HepG2 (cell line): ENCODE results near the gene RPRD2. TPM values are rescaled to one million over a fixed set of nuclear protein-coding genes. Genes with fewer than 3 reads are reported as not detected.

Experiments used
- ATAC-seq: fragments of 200-7000 bp; cut with Tn5 transposase; 3 replicates; pipeline ENCODE4 v1.9.1; 2020; ENCODE audit warnings: mild to moderate bottlenecking, moderate library complexity
- BruUV-seq: library from RNA; stranded (reverse); fragments of 400-500 nt; replicated peaks from 2 replicates; lab custom pipeline; 2021; lab: Mats Ljungman, UMichigan
- CTCF ChIA-PET: fragments of 300-600 bp; formaldehyde crosslinking; extraction: SDS; loops from one replicate; lab custom pipeline; 2021; ENCODE audit warnings: low total read pairs, inconsistent platforms, low intra/inter-chr PET ratio; lab: Yijun Ruan, JAX
- POLR2A ChIA-PET: fragments of 350-600 bp; sonication (Branson Sonifier 250); formaldehyde crosslinking; loops from one replicate; lab custom pipeline; 2020; ENCODE audit warnings: antibody characterized with exemption, inconsistent platforms; lab: Yijun Ruan, JAX
- DNase-seq: peaks from one replicate; pipeline ENCODE4 v3.0.0-alpha.2; 2015; ENCODE audit warnings: low spot score
- FAIRE-seq: peaks from 3 replicates; lab custom pipeline; 2011; peaks lifted over from hg19 to GRCh38; lab: Jason Lieb, UNC
- H2AFZ ChIP-seq: one replicate; pipeline ENCODE4 v1.6.1; 2011; ENCODE audit warnings: low read length, inconsistent platforms
- H3K27ac ChIP-seq: fragments of 300-600 bp; 3 replicates; pipeline ENCODE4 v1.8.0; 2011; ENCODE audit warnings: mixed run types, mild to moderate bottlenecking, mixed read lengths, low read length, inconsistent platforms; ENCODE audit not compliant: insufficient read depth; ENCODE audit errors: extremely low read length
- H3K27me3 ChIP-seq, 2 experiments: fragments of 200-600 bp in 1 of 2; 2 replicates in 1 of 2; 3 replicates in 1 of 2; pipeline versions ENCODE4 v1.6.0 to v1.8.0; 2011; ENCODE audit warnings: low read length in 2 of 2, mild to moderate bottlenecking in 2 of 2, moderate library complexity in 2 of 2, inconsistent platforms in 1 of 2; ENCODE audit not compliant: insufficient read depth in 2 of 2, control insufficient read depth in 1 of 2
- H3K36me3 ChIP-seq, 2 experiments: fragments of 200-600 bp in 1 of 2; replicated peaks in 1 of 2; 2 replicates in 1 of 2; 3 replicates in 1 of 2; pipeline versions ENCODE4 v1.5.1 to v1.8.0; 2011; ENCODE audit warnings: low read length in 2 of 2, inconsistent platforms in 1 of 2; ENCODE audit not compliant: insufficient read depth in 2 of 2, control insufficient read depth in 1 of 2
- H3K4me1 ChIP-seq: 2 replicates; pipeline ENCODE4 v1.5.1; 2012; ENCODE audit warnings: low read length, inconsistent platforms; ENCODE audit not compliant: insufficient read depth
- H3K4me2 ChIP-seq: 2 replicates; pipeline ENCODE4 v1.6.0; 2011; ENCODE audit warnings: low read depth, low read length, inconsistent platforms
- H3K4me3 ChIP-seq, 3 experiments: fragments of 200-600 bp in 1 of 3; sonication (generic), shearing (Covaris generic) in 1 of 3; replicated peaks in 1 of 3; 2 replicates each; pipeline ENCODE4 v1.5.1; 2011 to 2016; ENCODE audit warnings: low read length in 3 of 3, inconsistent platforms in 2 of 3, low read depth in 2 of 3, mild to moderate bottlenecking in 2 of 3, control low read depth in 1 of 3, mixed read lengths in 1 of 3; ENCODE audit not compliant: insufficient read depth in 1 of 3
- H3K79me2 ChIP-seq: one replicate; pipeline ENCODE4 v1.6.1; 2011; ENCODE audit warnings: low read length, inconsistent platforms; ENCODE audit not compliant: insufficient read depth
- H3K9ac ChIP-seq: 2 replicates; pipeline ENCODE4 v1.6.0; 2011; ENCODE audit warnings: mild to moderate bottlenecking, low read depth, low read length, inconsistent platforms; ENCODE audit not compliant: insufficient read depth
- H3K9me3 ChIP-seq: 2 replicates; pipeline ENCODE4 v1.5.1; 2012; ENCODE audit warnings: mild to moderate bottlenecking, low read length
- H4K20me1 ChIP-seq: 2 replicates; pipeline ENCODE4 v1.6.0; 2011; ENCODE audit warnings: inconsistent platforms, mild to moderate bottlenecking, low read length, moderate library complexity; ENCODE audit not compliant: insufficient read depth
- IRF1 ChIP-seq: sonication (generic); formaldehyde crosslinking; IDR thresholded peaks from 2 replicates; pipeline ENCODE4 v1.4.0; 2020; ENCODE audit warnings: low read depth, mild to moderate bottlenecking, missing genetic modification reagents
- KLF9 ChIP-seq: IDR thresholded peaks from 2 replicates; pipeline ENCODE4 v1.6.1; 2016; ENCODE audit warnings: low read depth
- MXI1 ChIP-seq: IDR thresholded peaks from 3 replicates; pipeline ENCODE4 v1.6.1; 2012; ENCODE audit warnings: low read depth, low read length, inconsistent platforms, borderline replicate concordance
- SALL2 ChIP-seq: sonication (generic); formaldehyde crosslinking; IDR thresholded peaks from 2 replicates; pipeline ENCODE4 v1.8.1; 2023; ENCODE audit warnings: mild to moderate bottlenecking, missing genetic modification reagents, inconsistent platforms
- ZBTB14 ChIP-seq: sonication (generic); formaldehyde crosslinking; IDR thresholded peaks from 2 replicates; pipeline ENCODE4 v1.4.0; 2020; ENCODE audit warnings: missing genetic modification reagents
- ZBTB39 ChIP-seq: sonication (generic); formaldehyde crosslinking; IDR thresholded peaks from 2 replicates; pipeline ENCODE4 v1.5.0; 2020; ENCODE audit warnings: missing genetic modification reagents
- ZC3H4 ChIP-seq: sonication (generic); formaldehyde crosslinking; IDR thresholded peaks from 2 replicates; pipeline ENCODE4 v1.4.0; 2020; ENCODE audit warnings: missing genetic modification reagents, borderline replicate concordance
- ZFP82 ChIP-seq: sonication (generic); formaldehyde crosslinking; IDR thresholded peaks from 2 replicates; pipeline ENCODE4 v1.5.1; 2020; ENCODE audit warnings: mild to moderate bottlenecking, missing genetic modification reagents, borderline replicate concordance
- ZIK1 ChIP-seq: sonication (generic); formaldehyde crosslinking; IDR thresholded peaks from 2 replicates; pipeline ENCODE4 v1.5.0; 2020; ENCODE audit warnings: mild to moderate bottlenecking, low read depth, missing genetic modification reagents, borderline replicate concordance
- ZNF121 ChIP-seq: sonication (generic); formaldehyde crosslinking; IDR thresholded peaks from 2 replicates; pipeline ENCODE4 v1.5.0; 2020; ENCODE audit warnings: mild to moderate bottlenecking, missing genetic modification reagents
- ZNF660 ChIP-seq: sonication (generic); formaldehyde crosslinking; IDR thresholded peaks from 2 replicates; pipeline ENCODE4 v1.5.1; 2020; ENCODE audit warnings: mild to moderate bottlenecking, low read depth, missing genetic modification reagents, borderline replicate concordance
- ZSCAN29 ChIP-seq: sonication (generic); formaldehyde crosslinking; conservative IDR thresholded peaks from 2 replicates; pipeline ENCODE4 v1.4.0; 2020; ENCODE audit warnings: mild to moderate bottlenecking, missing genetic modification reagents
- ZSCAN5A ChIP-seq: sonication (generic); formaldehyde crosslinking; IDR thresholded peaks from 2 replicates; pipeline ENCODE4 v1.8.0; 2022; ENCODE audit warnings: mild to moderate bottlenecking, missing genetic modification reagents, borderline replicate concordance
- WGBS: methylation state at CpG from one replicate; pipeline ENCODE4 v1.1.6; 2017; ENCODE audit warnings: low lambda C conversion rate; 5-methylcytosine and 5-hydroxymethylcytosine counted together
- in situ Hi-C: cut with HindIII; loops from 2 replicates; pipeline ENCODE4 v1.10.0; 2017; ENCODE audit warnings: low pct_unique_long_range_greater_than_20kb; ENCODE audit not compliant: extremely low pct_ligation_motif_present
- intact Hi-C: fragments of 100-400 bp; cut with micrococcal nuclease; formaldehyde crosslinking; loops from one replicate; pipeline ENCODE4 v1.10.0; 2022; ENCODE audit not compliant: unreplicated experiment
- polyA plus RNA-seq, 8 experiments: library from polyadenylated mRNA; depleted of rRNA in 3 of 8; stranded (reverse) in 7 of 8; unstranded in 1 of 8; fragments of >200 nt; fragmentation: Illumina TruSeq in 4 of 8; extraction: Trizol in 4 of 8; gene quantifications; 2 replicates each; pipeline versions ENCODE4 v1.2.1 to v1.2.3, GENCODE V29; 2011 to 2016; ENCODE audit warnings: low read depth in 4 of 8, missing spikeins in 1 of 8, mixed read lengths in 1 of 8; ENCODE audit not compliant: insufficient read depth in 1 of 8
- total RNA-seq, 5 experiments: library from RNA; depleted of rRNA; stranded (reverse); fragments of >200 nt; fragmentation: Illumina TruSeq; extraction: Trizol; gene quantifications; 2 replicates each; pipeline ENCODE4 v1.2.3, GENCODE V29; 2016; ENCODE audit warnings: low read depth in 1 of 5

RPRD2 gene
- total and polyA plus RNA-seq, 2 of the 13 experiments (the other 11 are each of a cell fraction or from before 2014, with no cell fraction given), result 8.0 to 8.9 TPM

- TF ChIP-seq ZNF121 (CRISPR knock-in tag) (peak; percentile 80), ZSCAN29 (CRISPR knock-in tag) (no peak), MXI1 (no peak)
- DNase-seq (no peak), FAIRE-seq (no peak), ATAC-seq (no peak)
- Histone ChIP-seq H3K4me1 (peaks cover 79% of the 10 kb centered on the region), H3K4me3 (no peak overlapping the region), H2AFZ (no peak overlapping the region), H3K36me3 (no peaks in the 10 kb centered on the region), H3K27me3 (no peaks in the 10 kb centered on the region), H3K27ac (peak overlapping the region; percentile 37), H3K9me3 (peaks cover 9% of the 10 kb centered on the region; the same call in 1 of the 2 replicates), H3K79me2 (peaks cover 91% of the 10 kb centered on the region), H3K9ac (no peak overlapping the region), H4K20me1 (peaks cover 30% of the 10 kb centered on the region), H3K4me2 (no peak overlapping the region)
- POLR2A ChIA-PET, result no interaction called here
- 87% methylated on average over 6 of the region's 6 CpGs for WGBS
- no TSS peak for BruUV-seq
- in situ Hi-C loops, result no loop called here
- CTCF ChIA-PET, result no interaction called here
- intact Hi-C loops, result loop anchor here (10.0 kb wide), 1 partner anchor 80 kb away; the partner anchor contains the start of gene PRPF3
These were observed 40.5 kb downstream of the RPRD2 start for GRCh38 chr1:150404465-150404864.

GRCh38 chr1:150405660-150406059, 41.7 kb downstream of the RPRD2 start:
- WGBS, result 25% methylated on average over 5 of the region's 5 CpGs
- Histone ChIP-seq H3K4me1 (peaks cover 88% of the 10 kb centered on the region), H3K9ac (no peak overlapping the region), H3K9me3 (no peaks in the 10 kb centered on the region), H4K20me1 (peaks cover 41% of the 10 kb centered on the region), H3K4me3 (no peak overlapping the region), H3K79me2 (peaks cover 86% of the 10 kb centered on the region), H3K27ac (peak overlapping the region; percentile 37), H2AFZ (no peak overlapping the region), H3K4me2 (peak overlapping the region; percentile 46), H3K27me3 (no peaks in the 10 kb centered on the region), H3K36me3 (no peaks in the 10 kb centered on the region)
- BruUV-seq, result no TSS peak
- DNase-seq (peak; percentile 57), ATAC-seq (peak; percentile 52), FAIRE-seq (peak; percentile 36)
- in situ Hi-C loops (no loop called here), intact Hi-C loops (loop anchor here (10.0 kb wide), 1 partner anchor 81 kb away; the partner anchor contains the start of gene PRPF3)
- ChIA-PET CTCF (no interaction called here), POLR2A (no interaction called here)
- TF ChIP-seq ZBTB14 (no peak), ZBTB39 (CRISPR knock-in tag) (no peak), ZSCAN5A (no peak), KLF9 (CRISPR knock-in tag) (no peak), ZIK1 (CRISPR knock-in tag) (no peak), IRF1 (CRISPR knock-in tag) (no peak), ZNF660 (CRISPR knock-in tag) (no peak), SALL2 (CRISPR knock-in tag) (no peak), ZNF121 (CRISPR knock-in tag) (no peak), ZC3H4 (CRISPR knock-in tag) (no peak), ZFP82 (CRISPR knock-in tag) (no peak)
